Measurements from ENCODE around the gene KIF3C.

KIF3C gene

DNA sequence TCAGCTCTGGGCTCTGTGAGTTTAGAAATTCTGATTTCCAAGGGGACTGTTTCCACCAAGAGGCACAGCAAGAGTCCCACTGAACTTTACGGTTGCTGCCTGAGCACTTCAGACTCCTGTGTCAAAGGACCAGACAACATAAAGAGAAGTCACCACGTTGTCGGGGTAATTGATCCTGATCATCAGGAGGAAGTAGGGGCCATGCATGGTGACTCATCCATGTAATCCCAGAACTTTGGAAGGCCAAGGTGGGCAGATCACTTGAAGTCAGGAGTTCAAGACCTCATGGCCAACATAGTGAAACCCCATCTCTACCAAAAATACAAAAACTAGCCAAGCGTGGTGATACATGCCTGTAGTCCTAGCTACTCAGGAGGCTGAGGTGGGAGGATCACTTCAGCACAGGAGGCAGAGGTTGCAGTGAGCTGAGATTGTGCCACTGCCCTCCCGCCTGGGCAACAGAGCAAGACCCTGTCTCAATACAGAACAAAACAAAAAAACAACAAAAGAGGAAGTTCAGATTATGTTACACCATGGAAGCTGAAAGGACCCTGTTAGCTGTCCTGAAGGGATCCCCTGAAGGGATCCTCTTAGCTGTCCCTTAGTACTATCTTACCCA, 94.6 kb downstream of the KIF3C start:
- no peak overlapping the region for H3K4me3 ChIP-seq (ENCODE audit: low read length in 2 of 2)
- no peak overlapping the region for H3K27ac ChIP-seq (replicated peaks; ENCODE audit: low read length)
- no peaks in the 10 kb centered on the region for H3K9me3 ChIP-seq (replicated peaks in 1 of 2; ENCODE audit: control insufficient read depth in 2 of 2, insufficient read depth in 1 of 2, low read depth in 1 of 2, low read length in 2 of 2)
- no peak for DNase-seq (ENCODE audit: low spot score)
- no peak overlapping the region for H2AK5ac ChIP-seq (ENCODE audit: low read depth, low read length)
- H2BK5ac ChIP-seq (ENCODE audit: low read length) = no peak overlapping the region
- no peak overlapping the region for H4K8ac ChIP-seq (ENCODE audit: low read depth, low read length)
- H2BK120ac ChIP-seq (ENCODE audit: low read depth, low read length) = no peak overlapping the region
- H3K4me2 ChIP-seq (ENCODE audit: insufficient read depth, low read length, poor library complexity, severe bottlenecking) = no peak overlapping the region
- no peak overlapping the region for H4K91ac ChIP-seq (ENCODE audit: low read depth, low read length, poor library complexity)
- no peak overlapping the region for H3K18ac ChIP-seq (ENCODE audit: low read length)
- no peak overlapping the region for H2BK15ac ChIP-seq (ENCODE audit: low read length)
- no peak overlapping the region for H3K23ac ChIP-seq (ENCODE audit: low read depth, low read length, poor library complexity)
- H3K14ac ChIP-seq (ENCODE audit: low read length) = no peak overlapping the region
- H3K79me1 ChIP-seq (ENCODE audit: low read depth, low read length) = no peaks in the 10 kb centered on the region
- H3K27me3 ChIP-seq (ENCODE audit: control insufficient read depth in 3 of 3, insufficient read depth in 3 of 3, low read depth in 1 of 3, low read length in 3 of 3) = peaks cover 0 to 3% (median 0%) of the 10 kb centered on the region in 3 experiments
- H3K9ac ChIP-seq (ENCODE audit: low read depth, low read length, poor library complexity) = no peak overlapping the region
- no peak overlapping the region for H2BK12ac ChIP-seq (ENCODE audit: low read length)
- no peaks in the 10 kb centered on the region for H3K36me3 ChIP-seq (replicated peaks in 1 of 2; ENCODE audit: control insufficient read depth in 2 of 2, insufficient read depth in 2 of 2, low read length in 2 of 2)
- H3K4ac ChIP-seq (ENCODE audit: low read length) = no peak overlapping the region
- H3K4me1 ChIP-seq (ENCODE audit: control insufficient read depth in 2 of 2, insufficient read depth in 1 of 2, low read depth in 1 of 2, low read length in 2 of 2) = no peaks in the 10 kb centered on the region
- no peak overlapping the region for H2AFZ ChIP-seq (ENCODE audit: low read length)
- no CpG with 5 or more reads among the region's 5 CpGs for WGBS, 2 donors (ENCODE audit: extremely low coverage in 2 of 2, insufficient read length in 2 of 2, insufficient replicate concordance in 1 of 2)

DNA sequence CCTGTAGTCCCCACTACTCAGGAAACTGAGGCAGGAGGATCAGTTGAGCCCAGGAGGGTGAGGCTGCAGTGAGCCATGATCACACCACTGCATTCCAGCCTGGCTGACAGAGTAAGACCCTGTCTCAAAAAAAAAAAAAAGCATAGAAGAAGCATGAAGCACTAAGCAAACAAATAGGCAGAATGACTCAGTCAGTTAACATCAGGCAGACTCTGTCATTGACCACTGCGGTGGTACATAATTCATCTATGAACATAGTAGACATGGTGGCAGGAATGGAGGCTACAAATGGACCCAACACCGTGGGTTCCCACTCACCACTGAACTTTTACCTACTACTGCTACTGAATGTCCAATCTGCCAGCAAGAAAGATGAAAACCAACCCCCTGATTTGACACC, 96.4 kb downstream of the KIF3C start:
- H2AFZ ChIP-seq (ENCODE audit: low read length) = no peak overlapping the region
- no peak overlapping the region for H3K18ac ChIP-seq (ENCODE audit: low read length)
- peaks cover 0 to 3% (median 0%) of the 10 kb centered on the region in 3 experiments for H3K27me3 ChIP-seq (ENCODE audit: control insufficient read depth in 3 of 3, insufficient read depth in 3 of 3, low read depth in 1 of 3, low read length in 3 of 3)
- no peaks in the 10 kb centered on the region for H3K36me3 ChIP-seq (replicated peaks in 1 of 2; ENCODE audit: control insufficient read depth in 2 of 2, insufficient read depth in 2 of 2, low read length in 2 of 2)
- no peaks in the 10 kb centered on the region for H3K79me1 ChIP-seq (ENCODE audit: low read depth, low read length)
- no peak overlapping the region for H3K9ac ChIP-seq (ENCODE audit: low read depth, low read length, poor library complexity)
- no peak overlapping the region for H4K8ac ChIP-seq (ENCODE audit: low read depth, low read length)
- no peak for DNase-seq (ENCODE audit: low spot score)
- H3K4me1 ChIP-seq (ENCODE audit: control insufficient read depth in 2 of 2, insufficient read depth in 1 of 2, low read depth in 1 of 2, low read length in 2 of 2) = no peaks in the 10 kb centered on the region
- H2BK15ac ChIP-seq (ENCODE audit: low read length) = no peak overlapping the region
- no peak overlapping the region for H3K23ac ChIP-seq (ENCODE audit: low read depth, low read length, poor library complexity)
- H3K4me2 ChIP-seq (ENCODE audit: insufficient read depth, low read length, poor library complexity, severe bottlenecking) = no peak overlapping the region
- H3K4me3 ChIP-seq (ENCODE audit: low read length in 2 of 2) = no peak overlapping the region
- no peak overlapping the region for H4K91ac ChIP-seq (ENCODE audit: low read depth, low read length, poor library complexity)
- WGBS, 2 donors (ENCODE audit: extremely low coverage in 2 of 2, insufficient read length in 2 of 2, insufficient replicate concordance in 1 of 2) = no CpG with 5 or more reads among the region's 2 CpGs
- no peaks in the 10 kb centered on the region for H3K9me3 ChIP-seq (replicated peaks in 1 of 2; ENCODE audit: control insufficient read depth in 2 of 2, insufficient read depth in 1 of 2, low read depth in 1 of 2, low read length in 2 of 2)
- H2AK5ac ChIP-seq (ENCODE audit: low read depth, low read length) = no peak overlapping the region
- H2BK5ac ChIP-seq (ENCODE audit: low read length) = no peak overlapping the region
- no peak overlapping the region for H3K4ac ChIP-seq (ENCODE audit: low read length)
- no peak overlapping the region for H2BK12ac ChIP-seq (ENCODE audit: low read length)
- H2BK120ac ChIP-seq (ENCODE audit: low read depth, low read length) = no peak overlapping the region
- H3K27ac ChIP-seq (replicated peaks; ENCODE audit: low read length) = no peak overlapping the region
- H3K14ac ChIP-seq (ENCODE audit: low read length) = no peak overlapping the region

DNA sequence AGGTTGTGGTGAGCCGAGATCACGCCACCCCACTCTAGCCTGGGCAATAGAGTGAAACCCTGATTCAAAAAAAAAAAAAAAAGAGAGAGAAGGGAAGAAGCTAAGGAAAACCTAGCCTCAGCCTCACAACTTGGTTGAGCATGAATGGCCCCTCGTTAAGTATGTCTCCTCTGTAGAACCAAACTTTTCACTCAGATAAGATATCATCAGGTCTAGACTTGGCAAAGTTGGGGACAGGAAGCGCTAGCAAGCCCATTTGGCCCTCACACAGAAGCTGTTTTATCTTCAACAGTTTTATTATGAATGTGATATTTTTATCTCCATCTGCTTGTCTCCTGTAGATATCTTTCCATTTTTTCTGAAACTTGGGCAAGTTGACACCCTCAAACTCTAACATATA, 100.5 kb downstream of the KIF3C start:
- no peak overlapping the region for H3K4ac ChIP-seq (ENCODE audit: low read length)
- no CpG with 5 or more reads among the region's 4 CpGs for WGBS, 2 donors (ENCODE audit: extremely low coverage in 2 of 2, insufficient read length in 2 of 2, insufficient replicate concordance in 1 of 2)
- no peaks in the 10 kb centered on the region for H3K27me3 ChIP-seq (ENCODE audit: control insufficient read depth in 3 of 3, insufficient read depth in 3 of 3, low read depth in 1 of 3, low read length in 3 of 3)
- no peaks in the 10 kb centered on the region for H3K9me3 ChIP-seq (replicated peaks in 1 of 2; ENCODE audit: control insufficient read depth in 2 of 2, insufficient read depth in 1 of 2, low read depth in 1 of 2, low read length in 2 of 2)
- no peaks in the 10 kb centered on the region for H3K36me3 ChIP-seq (replicated peaks in 1 of 2; ENCODE audit: control insufficient read depth in 2 of 2, insufficient read depth in 2 of 2, low read length in 2 of 2)
- H3K14ac ChIP-seq (ENCODE audit: low read length) = no peak overlapping the region
- H3K23ac ChIP-seq (ENCODE audit: low read depth, low read length, poor library complexity) = no peak overlapping the region
- H2BK12ac ChIP-seq (ENCODE audit: low read length) = no peak overlapping the region
- peaks cover 0 to 4% of the 10 kb centered on the region in 2 donors for H3K4me1 ChIP-seq (ENCODE audit: control insufficient read depth in 2 of 2, insufficient read depth in 1 of 2, low read depth in 1 of 2, low read length in 2 of 2)
- H3K9ac ChIP-seq (ENCODE audit: low read depth, low read length, poor library complexity) = no peak overlapping the region
- H2BK15ac ChIP-seq (ENCODE audit: low read length) = no peak overlapping the region
- no peak overlapping the region for H4K8ac ChIP-seq (ENCODE audit: low read depth, low read length)
- no peak overlapping the region for H4K91ac ChIP-seq (ENCODE audit: low read depth, low read length, poor library complexity)
- H3K27ac ChIP-seq (replicated peaks; ENCODE audit: low read length) = no peak overlapping the region
- H2AK5ac ChIP-seq (ENCODE audit: low read depth, low read length) = no peak overlapping the region
- no peak overlapping the region for H3K4me3 ChIP-seq (ENCODE audit: low read length in 2 of 2)
- no peak for DNase-seq (ENCODE audit: low spot score)
- H3K4me2 ChIP-seq (ENCODE audit: insufficient read depth, low read length, poor library complexity, severe bottlenecking) = no peak overlapping the region
- H3K79me1 ChIP-seq (ENCODE audit: low read depth, low read length) = no peaks in the 10 kb centered on the region
- H3K18ac ChIP-seq (ENCODE audit: low read length) = no peak overlapping the region
- H2BK120ac ChIP-seq (ENCODE audit: low read depth, low read length) = no peak overlapping the region
- H2AFZ ChIP-seq (ENCODE audit: low read length) = no peak overlapping the region
- H2BK5ac ChIP-seq (ENCODE audit: low read length) = no peak overlapping the region

DNA sequence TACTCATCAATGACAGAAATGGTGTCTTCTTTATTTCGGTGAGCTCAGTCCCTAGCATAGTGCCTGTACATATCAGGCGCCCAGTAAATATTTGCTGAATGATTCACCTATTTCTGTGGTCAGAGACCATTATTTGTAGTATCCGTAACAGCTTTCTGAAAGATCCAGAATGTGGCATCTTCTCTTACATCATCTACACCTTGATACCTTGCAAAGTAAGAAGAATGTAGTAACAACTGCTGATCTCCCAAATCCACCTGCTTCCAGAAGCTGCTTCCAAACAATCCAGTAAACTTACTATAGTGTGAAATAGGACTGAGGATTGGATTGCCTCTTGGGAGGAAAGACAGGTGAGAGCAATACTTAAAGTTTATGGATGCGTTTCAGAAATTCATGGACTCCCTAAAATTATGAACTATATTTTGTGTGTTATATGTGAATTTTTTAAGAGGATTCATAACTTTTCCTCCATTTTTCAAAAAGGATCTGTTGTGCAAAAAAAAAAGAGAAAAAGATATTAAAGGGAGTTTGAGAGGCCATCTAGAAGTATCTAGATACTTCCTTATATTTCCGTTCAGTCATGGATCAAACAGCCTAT, 103.1 kb downstream of the KIF3C start:
- H2BK15ac ChIP-seq (ENCODE audit: low read length) = no peak overlapping the region
- no peak overlapping the region for H2AK5ac ChIP-seq (ENCODE audit: low read depth, low read length)
- no CpG with 5 or more reads among the region's 5 CpGs for WGBS, 2 donors (ENCODE audit: extremely low coverage in 2 of 2, insufficient read length in 2 of 2, insufficient replicate concordance in 1 of 2)
- peaks cover under 1% of the 10 kb centered on the region for H3K79me1 ChIP-seq (ENCODE audit: low read depth, low read length)
- H4K91ac ChIP-seq (ENCODE audit: low read depth, low read length, poor library complexity) = no peak overlapping the region
- H3K36me3 ChIP-seq (replicated peaks in 1 of 2; ENCODE audit: control insufficient read depth in 2 of 2, insufficient read depth in 2 of 2, low read length in 2 of 2) = peaks cover 0 to 14% of the 10 kb centered on the region in 2 donors
- no peak overlapping the region for H2BK5ac ChIP-seq (ENCODE audit: low read length)
- no peak overlapping the region for H3K23ac ChIP-seq (ENCODE audit: low read depth, low read length, poor library complexity)
- no peak overlapping the region for H3K4me2 ChIP-seq (ENCODE audit: insufficient read depth, low read length, poor library complexity, severe bottlenecking)
- no peaks in the 10 kb centered on the region for H3K9me3 ChIP-seq (replicated peaks in 1 of 2; ENCODE audit: control insufficient read depth in 2 of 2, insufficient read depth in 1 of 2, low read depth in 1 of 2, low read length in 2 of 2)
- DNase-seq (ENCODE audit: low spot score) = no peak
- no peak overlapping the region for H3K4ac ChIP-seq (ENCODE audit: low read length)
- no peaks in the 10 kb centered on the region for H3K27me3 ChIP-seq (ENCODE audit: control insufficient read depth in 3 of 3, insufficient read depth in 3 of 3, low read depth in 1 of 3, low read length in 3 of 3)
- H2AFZ ChIP-seq (ENCODE audit: low read length) = peak overlapping the region; percentile 85
- H3K9ac ChIP-seq (ENCODE audit: low read depth, low read length, poor library complexity) = no peak overlapping the region
- H3K18ac ChIP-seq (ENCODE audit: low read length) = no peak overlapping the region
- H3K14ac ChIP-seq (ENCODE audit: low read length) = no peak overlapping the region
- no peak overlapping the region for H2BK120ac ChIP-seq (ENCODE audit: low read depth, low read length)
- H3K4me3 ChIP-seq (ENCODE audit: low read length in 2 of 2) = peak overlapping the region in 1 of 2 donors; percentile 99
- H2BK12ac ChIP-seq (ENCODE audit: low read length) = no peak overlapping the region
- H3K4me1 ChIP-seq (ENCODE audit: control insufficient read depth in 2 of 2, insufficient read depth in 1 of 2, low read depth in 1 of 2, low read length in 2 of 2) = peaks cover 0 to 7% of the 10 kb centered on the region in 2 donors
- no peak overlapping the region for H4K8ac ChIP-seq (ENCODE audit: low read depth, low read length)
- no peak overlapping the region for H3K27ac ChIP-seq (replicated peaks; ENCODE audit: low read length)
